Panc1 (cell line): ENCODE measurements around the gene RMND1.

Experiments
- CTCF ChIP-seq: fragments of 450-650 bp; IDR thresholded peaks from 2 replicates; pipeline ENCODE4 v1.5.1; 2017; ENCODE audit warnings: mild to moderate bottlenecking
- POLR2AphosphoS5 ChIP-seq: IDR thresholded peaks from 2 replicates; pipeline ENCODE4 v1.6.1; 2012; ENCODE audit warnings: mild to moderate bottlenecking, low read depth, low read length, moderate library complexity
- SIN3A ChIP-seq: IDR thresholded peaks from 2 replicates; pipeline ENCODE4 v1.6.1; 2012; ENCODE audit warnings: low read depth, mild to moderate bottlenecking, low read length, moderate library complexity, borderline replicate concordance; ENCODE audit not compliant: insufficient read depth
- TCF7L2 ChIP-seq: IDR thresholded peaks from 2 replicates; pipeline ENCODE4 v1.6.1; 2011; ENCODE audit warnings: mild to moderate bottlenecking, low read depth, low read length, inconsistent platforms
- TF ChIP-seq, protein P1 (sequence below), 2 experiments: IDR thresholded peaks; 2 replicates each; pipeline ENCODE4 v1.6.1; 2011 to 2012; ENCODE audit warnings: low read depth in 2 of 2, control low read depth in 1 of 2, low read length in 1 of 2, mild to moderate bottlenecking in 1 of 2, moderate library complexity in 1 of 2; ENCODE audit not compliant: insufficient read depth in 1 of 2

- no peak for TF ChIP-seq CTCF
- TF ChIP-seq TCF7L2: no peak
- TF ChIP-seq, protein P1, sequence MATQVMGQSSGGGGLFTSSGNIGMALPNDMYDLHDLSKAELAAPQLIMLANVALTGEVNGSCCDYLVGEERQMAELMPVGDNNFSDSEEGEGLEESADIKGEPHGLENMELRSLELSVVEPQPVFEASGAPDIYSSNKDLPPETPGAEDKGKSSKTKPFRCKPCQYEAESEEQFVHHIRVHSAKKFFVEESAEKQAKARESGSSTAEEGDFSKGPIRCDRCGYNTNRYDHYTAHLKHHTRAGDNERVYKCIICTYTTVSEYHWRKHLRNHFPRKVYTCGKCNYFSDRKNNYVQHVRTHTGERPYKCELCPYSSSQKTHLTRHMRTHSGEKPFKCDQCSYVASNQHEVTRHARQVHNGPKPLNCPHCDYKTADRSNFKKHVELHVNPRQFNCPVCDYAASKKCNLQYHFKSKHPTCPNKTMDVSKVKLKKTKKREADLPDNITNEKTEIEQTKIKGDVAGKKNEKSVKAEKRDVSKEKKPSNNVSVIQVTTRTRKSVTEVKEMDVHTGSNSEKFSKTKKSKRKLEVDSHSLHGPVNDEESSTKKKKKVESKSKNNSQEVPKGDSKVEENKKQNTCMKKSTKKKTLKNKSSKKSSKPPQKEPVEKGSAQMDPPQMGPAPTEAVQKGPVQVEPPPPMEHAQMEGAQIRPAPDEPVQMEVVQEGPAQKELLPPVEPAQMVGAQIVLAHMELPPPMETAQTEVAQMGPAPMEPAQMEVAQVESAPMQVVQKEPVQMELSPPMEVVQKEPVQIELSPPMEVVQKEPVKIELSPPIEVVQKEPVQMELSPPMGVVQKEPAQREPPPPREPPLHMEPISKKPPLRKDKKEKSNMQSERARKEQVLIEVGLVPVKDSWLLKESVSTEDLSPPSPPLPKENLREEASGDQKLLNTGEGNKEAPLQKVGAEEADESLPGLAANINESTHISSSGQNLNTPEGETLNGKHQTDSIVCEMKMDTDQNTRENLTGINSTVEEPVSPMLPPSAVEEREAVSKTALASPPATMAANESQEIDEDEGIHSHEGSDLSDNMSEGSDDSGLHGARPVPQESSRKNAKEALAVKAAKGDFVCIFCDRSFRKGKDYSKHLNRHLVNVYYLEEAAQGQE (IDR thresholded peaks at IDR 0.05; ENCODE audit: insufficient read depth in 1 of 2, low read depth in 2 of 2, low read length in 1 of 2): no peak
- TF ChIP-seq SIN3A: no peak
- no peak for TF ChIP-seq POLR2AphosphoS5
These were observed 52.2 kb downstream of the RMND1 start for GRCh38 chr6:151399679-151400078.
